GM21723 (cell line): ENCODE results near the gene HERC4.
"Not testable (repeated sequence)": the region's sequence is repeated elsewhere in the genome, so short reads cannot be mapped to it uniquely, and the experiment has no call there.

Experiments used
- ATAC-seq: cut with Tn5 transposase; IDR thresholded peaks from one replicate; pipeline ENCODE4 v1.9.1; 2021; ENCODE audit warnings: mild to moderate bottlenecking, moderate library complexity; ENCODE audit not compliant: unreplicated experiment

The HERC4 gene

GRCh38 chr10:67966035-67966434 is 109.0 kb downstream of the HERC4 start:
- not testable (repeated sequence) for ATAC-seq

DNA sequence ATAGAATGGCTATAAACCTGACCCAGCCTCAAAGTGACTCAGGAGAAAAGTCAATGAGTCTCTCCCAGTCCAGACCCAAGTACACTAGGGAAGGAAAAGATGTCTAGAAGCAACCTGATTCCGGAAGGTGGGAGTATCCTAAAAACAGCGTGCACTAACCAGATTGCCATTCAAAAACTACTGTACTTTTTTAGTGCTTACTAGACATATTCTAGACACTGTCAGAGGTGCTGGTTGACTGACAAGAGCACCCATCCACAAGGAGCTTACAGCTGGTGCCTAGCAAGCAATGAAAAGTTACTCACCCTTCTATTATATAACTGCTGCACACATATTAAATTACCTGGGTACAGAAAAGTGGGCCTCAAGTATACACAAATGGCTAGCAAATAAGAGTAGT is 109.6 kb downstream of the HERC4 start:
- no peak for ATAC-seq

DNA sequence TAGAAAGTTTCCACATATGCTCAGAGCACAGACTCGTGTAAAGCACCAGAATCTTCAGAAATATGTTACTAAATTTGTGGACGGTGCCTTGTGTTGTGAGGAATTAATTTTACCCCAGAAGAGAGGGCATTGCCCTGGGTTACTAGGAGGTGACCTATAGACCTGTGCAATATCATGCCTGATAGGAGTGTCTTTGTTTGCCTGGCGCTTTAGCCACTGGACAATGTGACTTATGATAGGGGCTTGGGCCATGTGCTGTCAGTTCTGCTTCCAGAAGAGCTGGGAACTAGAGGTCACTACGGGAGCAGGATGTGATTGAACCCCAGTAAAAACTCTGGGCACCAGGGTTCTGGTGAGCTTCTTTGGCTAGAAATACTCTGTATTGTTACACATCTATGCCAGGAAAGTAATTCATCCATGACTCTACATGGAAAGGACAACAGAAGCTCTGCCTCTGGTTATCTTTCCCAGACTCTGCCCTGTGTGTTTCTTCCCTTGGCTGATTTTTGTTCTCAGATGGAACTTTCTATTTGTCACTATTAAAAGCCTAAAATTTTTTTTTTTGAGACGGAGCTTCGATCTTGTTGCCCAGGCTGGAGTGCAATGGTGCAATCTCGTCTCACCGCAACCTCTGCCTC is 115.1 kb downstream of the HERC4 start:
- no peak for ATAC-seq

DNA sequence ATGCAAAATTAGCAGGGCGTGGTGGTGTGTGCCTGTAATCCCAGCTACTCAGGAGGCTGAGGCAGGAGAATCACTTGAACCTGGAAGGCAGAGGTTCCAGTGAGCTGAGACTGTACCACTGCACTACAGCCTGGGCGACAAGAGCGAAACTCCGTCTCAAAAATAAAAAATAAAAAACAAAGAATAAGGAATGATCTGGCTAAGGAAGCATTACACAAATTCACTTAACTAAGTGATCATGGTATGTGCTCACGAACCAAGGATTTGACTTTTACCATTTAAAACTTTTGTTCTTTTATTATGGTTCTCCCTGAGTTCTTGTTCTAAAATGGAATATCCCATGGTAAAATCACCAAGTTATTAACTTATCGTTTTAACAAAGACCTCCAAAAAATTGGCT is 119.5 kb downstream of the HERC4 start:
- ATAC-seq = no peak

DNA sequence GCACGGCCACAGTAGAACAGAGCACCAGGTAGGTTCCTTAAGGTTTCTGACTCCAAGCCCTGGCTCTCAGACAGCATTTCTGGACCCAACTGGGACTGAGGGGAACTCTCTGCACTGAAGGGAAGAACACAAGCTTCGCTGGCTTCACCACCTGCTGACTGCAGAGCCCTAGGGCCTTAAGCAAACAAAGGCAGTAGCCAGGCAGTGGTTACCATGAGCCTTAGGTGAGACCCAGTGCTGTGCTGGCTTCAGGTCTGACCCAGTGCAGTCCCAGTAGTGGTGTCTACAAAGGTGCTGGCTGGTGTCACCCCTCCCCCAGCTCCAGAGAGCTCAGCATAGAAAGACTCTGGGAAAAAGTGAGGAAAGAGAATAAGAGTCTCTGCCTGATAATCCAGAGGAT is 131.2 kb downstream of the HERC4 start:
- ATAC-seq = no peak

DNA sequence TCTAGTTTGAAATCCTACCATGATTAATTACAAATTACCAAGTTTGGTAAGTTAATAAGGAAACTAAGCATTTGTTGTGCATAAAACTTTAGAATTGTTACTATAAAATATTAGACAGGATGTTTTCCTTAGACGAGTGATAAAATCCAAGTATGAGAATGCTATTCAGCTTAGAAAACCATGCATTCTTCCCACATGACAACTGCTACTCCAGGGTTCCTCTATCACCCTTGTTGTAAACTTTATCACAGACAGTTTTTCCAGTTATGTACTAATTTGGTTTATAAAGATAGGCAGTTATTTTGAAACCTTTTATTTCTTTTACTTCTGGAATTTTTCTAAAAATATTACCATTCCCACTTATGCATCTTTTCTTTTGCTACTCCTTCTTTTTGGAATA is 138.7 kb downstream of the HERC4 start:
- ATAC-seq = no peak

GRCh38 chr10:67935223-67935622 is 139.9 kb downstream of the HERC4 start:
- no peak for ATAC-seq

GRCh38 chr10:67934336-67934735 is 140.7 kb downstream of the HERC4 start:
- ATAC-seq = no peak

DNA sequence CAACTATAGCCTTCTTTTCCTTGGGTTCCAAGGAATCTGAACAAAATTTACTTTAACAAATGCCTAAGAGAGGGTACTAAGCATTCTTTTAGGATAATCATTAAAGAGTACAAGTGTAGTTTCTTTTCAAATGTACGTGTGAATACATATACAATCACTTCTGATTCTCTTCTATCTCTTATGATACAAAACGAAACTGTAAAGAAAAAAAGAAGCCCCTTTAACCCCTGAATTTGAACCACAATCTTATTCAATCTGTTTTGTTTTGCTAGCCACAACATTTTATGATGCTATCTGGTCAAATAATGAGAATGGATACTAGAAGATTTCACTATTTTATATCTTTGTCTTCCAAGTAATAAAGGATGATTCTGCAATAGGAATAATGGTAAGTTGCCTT is 141.9 kb downstream of the HERC4 start:
- ATAC-seq = no peak

DNA sequence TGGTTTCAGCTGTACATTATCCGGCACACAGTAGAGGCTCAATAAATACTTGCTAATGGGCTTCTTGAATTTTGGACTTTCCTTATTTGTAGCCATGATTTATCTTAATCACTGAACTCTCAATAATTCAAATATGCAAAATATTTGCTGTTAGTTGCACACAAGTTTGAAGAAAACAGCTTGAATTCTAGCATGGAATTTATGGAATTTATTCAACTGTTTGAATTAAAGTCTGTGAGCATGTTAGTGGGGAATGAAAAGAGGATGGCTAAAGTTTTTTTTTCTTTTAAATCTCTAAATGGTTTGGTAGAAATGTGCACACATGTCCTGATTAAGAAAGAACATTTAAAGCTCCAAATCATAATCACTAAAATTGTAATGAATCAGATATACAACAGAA is 148.1 kb downstream of the HERC4 start:
- no peak for ATAC-seq

- ATAC-seq = no peak
Measured at GRCh38 chr10:67925449-67926005, 149.6 kb downstream of the HERC4 start.

DNA sequence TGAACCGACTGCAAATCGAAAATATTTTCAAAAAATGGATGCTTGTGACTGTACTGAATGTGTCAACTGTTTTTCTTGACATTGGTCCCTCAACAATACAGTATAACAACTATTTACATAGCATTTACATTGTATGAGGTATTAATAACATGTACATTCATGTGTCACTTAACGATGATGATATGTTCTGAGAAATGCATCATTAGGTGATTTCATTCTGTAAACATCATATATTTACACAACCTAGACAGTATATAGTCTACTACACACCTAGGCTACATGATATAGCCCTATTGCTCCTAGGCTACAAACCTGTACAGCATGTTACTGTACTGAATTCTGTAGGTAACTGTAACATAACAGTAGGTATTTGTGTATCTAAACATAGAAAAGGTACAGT is 150.9 kb downstream of the HERC4 start:
- ATAC-seq = no peak

- no peak for ATAC-seq
Measured at GRCh38 chr10:67923551-67923950, 151.5 kb downstream of the HERC4 start.

DNA sequence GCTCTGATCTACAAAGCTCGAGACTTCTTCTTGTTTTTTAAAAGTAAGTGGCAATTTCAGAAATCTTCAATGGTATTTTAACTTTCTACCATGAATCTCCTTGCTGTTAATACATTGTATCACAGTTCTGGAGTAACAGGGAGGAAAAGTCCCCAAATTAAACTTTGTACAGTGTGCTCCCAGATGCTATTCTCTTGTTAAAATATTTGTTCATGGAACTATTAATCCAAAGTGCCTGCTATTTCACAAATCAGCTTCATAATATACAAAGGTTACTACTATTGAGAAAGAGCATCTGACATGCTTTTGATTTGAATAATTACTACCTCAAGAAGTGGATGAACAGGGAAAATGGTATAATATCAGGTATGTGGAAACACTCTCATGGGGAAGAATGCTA is 154.0 kb downstream of the HERC4 start:
- ATAC-seq = no peak

- ATAC-seq = no peak
Measured at GRCh38 chr10:67917679-67918078, 157.4 kb downstream of the HERC4 start.

GRCh38 chr10:67917169-67917568 is 157.9 kb downstream of the HERC4 start:
- ATAC-seq = no peak

- no peak for ATAC-seq
Measured at GRCh38 chr10:67914777-67915340, 160.2 kb downstream of the HERC4 start.

GRCh38 chr10:67912331-67912946 is 162.6 kb downstream of the HERC4 start:
- no peak for ATAC-seq

DNA sequence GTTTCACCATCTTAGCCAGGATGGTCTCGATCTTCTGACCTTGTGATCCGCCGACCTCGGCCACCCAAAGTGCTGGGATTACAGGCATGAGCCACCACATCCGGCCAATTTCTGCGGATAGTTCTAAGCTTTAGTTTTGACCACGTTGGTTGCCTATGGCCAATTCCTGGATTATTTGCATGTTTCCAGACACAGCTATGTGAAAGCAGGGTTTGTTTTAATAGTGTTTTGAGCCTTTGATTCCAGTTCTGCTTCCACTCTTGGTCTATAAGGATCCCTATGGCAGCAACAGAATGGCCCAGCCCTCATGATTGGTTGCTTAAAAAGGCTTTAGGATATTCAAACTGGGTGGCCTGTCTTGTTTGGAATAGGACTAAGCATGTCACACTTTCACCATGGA is 171.5 kb downstream of the HERC4 start:
- ATAC-seq = no peak

- ATAC-seq = no peak
Measured at GRCh38 chr10:67893637-67894036, 181.4 kb downstream of the HERC4 start.

- peak; percentile 72 for ATAC-seq
Measured at GRCh38 chr10:67884842-67885670, 190.0 kb downstream of the HERC4 start.
